GM18861 (cell line): Measurements from ENCODE around the gene MIER2.
"Not testable (repeated sequence)": the region's sequence is repeated elsewhere in the genome, so short reads cannot be mapped to it uniquely, and the experiment has no call there.

Experiments
- ATAC-seq: cut with Tn5 transposase; IDR thresholded peaks from one replicate; pipeline ENCODE4 v1.9.1; 2021; ENCODE audit not compliant: unreplicated experiment

MIER2 gene

GRCh38 chr19:262125-262524, 82.5 kb downstream of the MIER2 start:
- ATAC-seq = no peak

GRCh38 chr19:256804-257203, 87.8 kb downstream of the MIER2 start:
- not testable (repeated sequence) for ATAC-seq
